K562 (cell line): ENCODE results near the gene GPR55. TPM values are rescaled to one million over a fixed set of nuclear protein-coding genes. Genes with fewer than 3 reads are reported as not detected.

ENCODE experiments used
- ELF1 ChIP-seq: fragments of 200-800 bp; sonication (Bioruptor generic); IDR thresholded peaks from 2 replicates; pipeline ENCODE4 v1.6.1; 2016; ENCODE audit warnings: missing genetic modification characterization, missing compliant biosample characterization
- POLR2AphosphoS2 ChIP-seq: IDR thresholded peaks from 2 replicates; pipeline ENCODE4 v1.6.1; 2012; ENCODE audit warnings: low read length, improper control_type of control experiment
- PRMT5 ChIP-seq: sonication (generic); formaldehyde crosslinking; IDR thresholded peaks from 2 replicates; pipeline ENCODE4 v1.5.0; 2020; ENCODE audit warnings: missing genetic modification reagents
- RBM14 ChIP-seq: fragments of 200-400 bp; formaldehyde crosslinking; IDR thresholded peaks from 2 replicates; pipeline ENCODE4 v1.6.1; 2018; ENCODE audit warnings: low read depth, mild to moderate bottlenecking, low read length, moderate library complexity, borderline replicate concordance; ENCODE audit not compliant: insufficient read depth
- SRSF7 ChIP-seq: fragments of 200-400 bp; formaldehyde crosslinking; optimal IDR thresholded peaks from 2 replicates; pipeline ENCODE3; 2017; ENCODE audit warnings: mild to moderate bottlenecking, low read depth, low read length
- ZNF174 ChIP-seq: fragments of 250-450 bp; sonication (Bioruptor Pico); IDR thresholded peaks from 2 replicates; pipeline ENCODE4 v1.4.0; 2020; ENCODE audit warnings: mild to moderate bottlenecking
- polyA plus RNA-seq, 8 experiments: library from polyadenylated mRNA; depleted of rRNA in 4 of 8; stranded (reverse) in 5 of 8; unstranded in 3 of 8; fragments of >200 nt; fragmentation: Nextera tagmentation in 2 of 8; fragmentation: Illumina TruSeq in 1 of 8; extraction: Ambion mirVana in 2 of 8; extraction: Trizol in 1 of 8; gene quantifications; 2 replicates each; pipeline versions ENCODE4 v1.2.1 to v1.2.3, GENCODE V29; 2011 to 2014; ENCODE audit warnings: inconsistent platforms in 1 of 8, missing spikeins in 1 of 8
- total RNA-seq, 7 experiments: library from RNA; depleted of rRNA in 6 of 7; stranded (reverse); fragments of >200 nt in 6 of 7; fragmentation: Illumina TruSeq in 2 of 7; extraction: Trizol in 2 of 7; gene quantifications; 2 replicates each; pipeline versions ENCODE4 v1.2.1 to v1.2.3, GENCODE V29; 2011 to 2021; ENCODE audit warnings: low replicate concordance in 1 of 7
- TF ChIP-seq, protein P1 (sequence below), 2 experiments: fragments of 250-450 bp in 1 of 2; fragments of 450-650 bp in 1 of 2; sonication (Bioruptor Pico) in 1 of 2; IDR thresholded peaks; 2 replicates each; pipeline versions ENCODE4 v1.6.1 to v1.8.0; 2016 to 2021; ENCODE audit warnings: mild to moderate bottlenecking in 2 of 2, moderate library complexity in 2 of 2, missing compliant biosample characterization in 1 of 2, missing genetic modification characterization in 1 of 2

Gene GPR55
- total and polyA plus RNA-seq, 9 of the 15 experiments (the other 6 are each of a cell fraction or from before 2014, with no cell fraction given): 0.11 to 0.49 (median 0.27) TPM

- TF ChIP-seq POLR2AphosphoS2 (no peak), PRMT5 (CRISPR knock-in tag) (no peak), ELF1 (tag) (no peak), RBM14 (no peak), ZNF174 (CRISPR knock-in tag) (no peak), SRSF7 (no peak)
- TF ChIP-seq, protein P1, sequence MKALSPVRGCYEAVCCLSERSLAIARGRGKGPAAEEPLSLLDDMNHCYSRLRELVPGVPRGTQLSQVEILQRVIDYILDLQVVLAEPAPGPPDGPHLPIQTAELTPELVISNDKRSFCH (CRISPR knock-in tag; IDR thresholded peaks at IDR 0.05): no peak
- TF ChIP-seq, protein P1 (tag; IDR thresholded peaks at IDR 0.05): no peak
- TF ChIP-seq, all 486 proteins: peak for 0
Observed at GRCh38 chr2:230868947-230869913, 55.8 kb downstream of the GPR55 start (continued).
